Osteocyte (in vitro differentiated cells): Measurements from ENCODE around the gene BIVM. TPM values are rescaled to one million over a fixed set of nuclear protein-coding genes. Genes with fewer than 3 reads are reported as not detected.
A peak's percentile ranks its signal among the peaks of the same experiment; 100 is the strongest.

Experiments
- DNase-seq: peaks from one replicate; pipeline ENCODE4 v3.0.0; 2021; ENCODE audit warnings: mixed read lengths; ENCODE audit not compliant: unreplicated experiment; ENCODE audit errors: extremely low spot score
- H3K27ac Mint-ChIP-seq: one replicate; pipeline ENCODE4 v1.8.0; 2021; ENCODE audit warnings: mild to moderate bottlenecking, mixed read lengths; ENCODE audit not compliant: unreplicated experiment
- H3K27me3 Mint-ChIP-seq: one replicate; pipeline ENCODE4 v1.8.0; 2021; ENCODE audit warnings: mixed read lengths; ENCODE audit not compliant: unreplicated experiment
- H3K36me3 Mint-ChIP-seq: one replicate; pipeline ENCODE4 v1.8.0; 2021; ENCODE audit warnings: mixed read lengths; ENCODE audit not compliant: unreplicated experiment
- H3K4me1 Mint-ChIP-seq: one replicate; pipeline ENCODE4 v1.8.0; 2021; ENCODE audit warnings: mixed read lengths; ENCODE audit not compliant: unreplicated experiment
- H3K4me3 Mint-ChIP-seq: one replicate; pipeline ENCODE4 v1.8.0; 2021; ENCODE audit warnings: mild to moderate bottlenecking, moderate library complexity, mixed read lengths; ENCODE audit not compliant: unreplicated experiment
- H3K9me3 Mint-ChIP-seq: one replicate; pipeline ENCODE4 v1.8.0; 2021; ENCODE audit warnings: mixed read lengths; ENCODE audit not compliant: unreplicated experiment
- CTCF ChIP-seq: fragments of 200-600 bp; sonication (generic); IDR thresholded peaks from 2 replicates; pipeline ENCODE4 v1.5.0; 2021; ENCODE audit warnings: antibody characterized with exemption, mild to moderate bottlenecking, moderate library complexity
- long read RNA-seq: library from polyadenylated mRNA; unstranded; transcript quantifications from one replicate; pipeline ENCODE4 v2.0.0, GENCODE V29; 2021
- total RNA-seq: library from RNA; stranded (reverse); gene quantifications from 2 replicates; pipeline ENCODE4 v1.2.1, GENCODE V29; 2021

Gene BIVM
- total RNA-seq = 30.3 and 30.7 TPM in 2 replicates
- long read RNA-seq, transcript BIVM-201 (11 exons, 3,859 nt) = major isoform, 75 of 195 reads
- long read RNA-seq, partial matches to known transcripts = 13 of 195 reads
- long read RNA-seq, other reads (novel, unspliced or antisense) = 106 of 195 reads

GRCh38 chr13:102798581-102799425 lies at the start of gene BIVM, which contains the start of gene POGLUT2:
Gene BIVM (plus strand): TSS chr13:102799119. CDS start chr13:102807268, 8,149 bp downstream.
Gene POGLUT2 (minus strand): TSS chr13:102798976. CDS start chr13:102798670, 306 bp downstream.
- TF ChIP-seq CTCF = no peak
- H3K36me3 Mint-ChIP-seq = peaks cover 6% of the 10 kb centered on the region
- H3K27ac Mint-ChIP-seq = peak within 1 kb of the TSS; percentile 88
- DNase-seq = peak; percentile 95
- no peaks in the 10 kb centered on the region for H3K9me3 Mint-ChIP-seq
- peaks cover 31% of the 10 kb centered on the region for H3K4me1 Mint-ChIP-seq
- H3K27me3 Mint-ChIP-seq = no peaks in the 10 kb centered on the region
- H3K4me3 Mint-ChIP-seq = peak within 1 kb of the TSS; percentile 94

GRCh38 chr13:102751886-102752285 lies 47.0 kb upstream of the BIVM start:
- Mint-ChIP-seq H3K4me3 (no peak overlapping the region), H3K4me1 (no peaks in the 10 kb centered on the region), H3K27ac (no peak overlapping the region), H3K27me3 (peaks cover 2% of the 10 kb centered on the region), H3K9me3 (peaks cover 16% of the 10 kb centered on the region), H3K36me3 (peaks cover 2% of the 10 kb centered on the region)
- no peak for TF ChIP-seq CTCF
- no peak for DNase-seq

GRCh38 chr13:102757006-102757405 lies 41.9 kb upstream of the BIVM start:
- Mint-ChIP-seq H3K4me3 (no peak overlapping the region), H3K4me1 (no peaks in the 10 kb centered on the region)

GRCh38 chr13:102758842-102759241 lies 40.1 kb upstream of the BIVM start:
- Mint-ChIP-seq H3K27ac (no peak overlapping the region), H3K4me3 (no peak overlapping the region), H3K4me1 (no peaks in the 10 kb centered on the region), H3K36me3 (no peaks in the 10 kb centered on the region), H3K9me3 (no peaks in the 10 kb centered on the region), H3K27me3 (no peaks in the 10 kb centered on the region)
- TF ChIP-seq CTCF = no peak
- DNase-seq = no peak

More at GRCh38 chr13:102757006-102757405, 41.9 kb upstream of the BIVM start:
- Mint-ChIP-seq H3K9me3 (no peaks in the 10 kb centered on the region), H3K27ac (no peak overlapping the region), H3K27me3 (no peaks in the 10 kb centered on the region), H3K36me3 (peaks cover 2% of the 10 kb centered on the region)
- TF ChIP-seq CTCF = no peak
- no peak for DNase-seq

- Mint-ChIP-seq H3K36me3 (peaks cover under 1% of the 10 kb centered on the region), H3K4me1 (no peaks in the 10 kb centered on the region), H3K27me3 (no peaks in the 10 kb centered on the region), H3K9me3 (no peaks in the 10 kb centered on the region), H3K27ac (no peak overlapping the region), H3K4me3 (no peak overlapping the region)
- no peak for TF ChIP-seq CTCF
- no peak for DNase-seq
These were observed 37.8 kb upstream of the BIVM start for GRCh38 chr13:102761071-102761470.
